Measurements from ENCODE around the gene SLC9A9. TPM values are rescaled to one million over a fixed set of nuclear protein-coding genes. Genes with fewer than 3 reads are reported as not detected.
A peak's percentile ranks its signal among the peaks of the same experiment; 100 is the strongest.
"Not testable (repeated sequence)": the region's sequence is repeated elsewhere in the genome, so short reads cannot be mapped to it uniquely, and the experiment has no call there.

The SLC9A9 gene
- total RNA-seq, 2 donors from 2014 or later: 1.3 to 3.7 TPM

GRCh38 chr3:143806038-143806437, 42.2 kb downstream of the SLC9A9 start:
- DNase-seq: no peak
- H3K27ac ChIP-seq (ENCODE audit: low read depth, low read length): no peak overlapping the region
- no peaks in the 10 kb centered on the region for H3K36me3 ChIP-seq (ENCODE audit: control insufficient read depth, insufficient read depth, low read length)
- Mint-ChIP-seq H3K27ac (peak overlapping the region; percentile 62), H3K36me3 (ENCODE audit: low read depth) (no peaks in the 10 kb centered on the region), H3K27me3 (ENCODE audit: insufficient read depth) (no peaks in the 10 kb centered on the region), H3K4me1 (peaks cover 14% of the 10 kb centered on the region), H3K4me3 (no peak overlapping the region), H3K9me3 (no peaks in the 10 kb centered on the region)
- WGBS, 2 experiments (ENCODE audit: insufficient coverage in 1 of 2, insufficient read length in 1 of 2): 65 to 83% methylated on average over 1 to 4 of the region's 4 CpGs
- H3K27me3 ChIP-seq (ENCODE audit: control insufficient read depth, insufficient read depth, low read length, poor library complexity, severe bottlenecking): no peaks in the 10 kb centered on the region
- no peak overlapping the region for H3K4me3 ChIP-seq (ENCODE audit: low read length)
- no peak overlapping the region for H3K9ac ChIP-seq (ENCODE audit: extremely low read depth, low read length, poor library complexity, severe bottlenecking)
- no peaks in the 10 kb centered on the region for H3K4me1 ChIP-seq (ENCODE audit: control insufficient read depth, insufficient read depth, low read length)
- TF ChIP-seq CTCF (conservative IDR thresholded peaks at IDR 0.05): no peak
- no peaks in the 10 kb centered on the region for H3K9me3 ChIP-seq (ENCODE audit: control insufficient read depth, low read length)

- Mint-ChIP-seq H3K27ac (peak overlapping the region; percentile 62), H3K4me1 (peaks cover 14% of the 10 kb centered on the region)
- H3K4me3 Mint-ChIP-seq; H3K27me3 Mint-ChIP-seq (ENCODE audit: insufficient read depth); H3K4me3 ChIP-seq (ENCODE audit: low read length); H3K9me3 Mint-ChIP-seq; H3K4me1 ChIP-seq (ENCODE audit: control insufficient read depth, insufficient read depth, low read length); H3K9me3 ChIP-seq (ENCODE audit: control insufficient read depth, low read length); H3K36me3 ChIP-seq (ENCODE audit: control insufficient read depth, insufficient read depth, low read length); H3K9ac ChIP-seq (ENCODE audit: extremely low read depth, low read length, poor library complexity, severe bottlenecking); H3K27ac ChIP-seq (ENCODE audit: low read depth, low read length); H3K27me3 ChIP-seq (ENCODE audit: control insufficient read depth, insufficient read depth, low read length, poor library complexity, severe bottlenecking); H3K36me3 Mint-ChIP-seq (ENCODE audit: low read depth): not testable (repeated sequence)
- DNase-seq: peak; percentile 87
- 40 to 60% methylated on average over 1 to 7 of the region's 7 CpGs for WGBS, 2 experiments (ENCODE audit: insufficient coverage in 1 of 2, insufficient read length in 1 of 2)
These were observed 42.8 kb downstream of the SLC9A9 start for GRCh38 chr3:143805476-143805875.

GRCh38 chr3:143801046-143801445, 47.2 kb downstream of the SLC9A9 start:
- not testable (repeated sequence) for H3K4me1 ChIP-seq (ENCODE audit: control insufficient read depth, insufficient read depth, low read length); H3K9me3 Mint-ChIP-seq; H3K27me3 Mint-ChIP-seq (ENCODE audit: insufficient read depth); H3K9me3 ChIP-seq (ENCODE audit: control insufficient read depth, low read length); H3K27ac ChIP-seq (ENCODE audit: low read depth, low read length); H3K27ac Mint-ChIP-seq; H3K4me3 Mint-ChIP-seq; H3K4me1 Mint-ChIP-seq; H3K9ac ChIP-seq (ENCODE audit: extremely low read depth, low read length, poor library complexity, severe bottlenecking); H3K27me3 ChIP-seq (ENCODE audit: control insufficient read depth, insufficient read depth, low read length, poor library complexity, severe bottlenecking); H3K4me3 ChIP-seq (ENCODE audit: low read length); DNase-seq; H3K36me3 ChIP-seq (ENCODE audit: control insufficient read depth, insufficient read depth, low read length)
- 93 to 94% methylated on average over 3 to 5 of the region's 5 CpGs for WGBS, 2 experiments (ENCODE audit: insufficient coverage in 1 of 2, insufficient read length in 1 of 2)
- H3K36me3 Mint-ChIP-seq (ENCODE audit: low read depth): peaks cover 17% of the 10 kb centered on the region

- Mint-ChIP-seq H3K27me3 (ENCODE audit: insufficient read depth) (peaks cover 16% of the 10 kb centered on the region), H3K4me1 (peaks cover 10% of the 10 kb centered on the region), H3K36me3 (ENCODE audit: low read depth) (peaks cover 17% of the 10 kb centered on the region), H3K27ac (peak overlapping the region; percentile 71)
- not testable (repeated sequence) for H3K4me3 ChIP-seq (ENCODE audit: low read length); H3K4me1 ChIP-seq (ENCODE audit: control insufficient read depth, insufficient read depth, low read length); H3K36me3 ChIP-seq (ENCODE audit: control insufficient read depth, insufficient read depth, low read length); DNase-seq; H3K4me3 Mint-ChIP-seq; H3K9me3 ChIP-seq (ENCODE audit: control insufficient read depth, low read length); H3K9ac ChIP-seq (ENCODE audit: extremely low read depth, low read length, poor library complexity, severe bottlenecking); H3K27ac ChIP-seq (ENCODE audit: low read depth, low read length); H3K27me3 ChIP-seq (ENCODE audit: control insufficient read depth, insufficient read depth, low read length, poor library complexity, severe bottlenecking); H3K9me3 Mint-ChIP-seq
- WGBS, 2 experiments (ENCODE audit: insufficient coverage in 1 of 2, insufficient read length in 1 of 2): 93 to 95% methylated on average over 4 to 7 of the region's 7 CpGs
These were observed 50.1 kb downstream of the SLC9A9 start for GRCh38 chr3:143798151-143798550.
